Measurements from ENCODE around the gene PHC3. TPM values are rescaled to one million over a fixed set of nuclear protein-coding genes. Genes with fewer than 3 reads are reported as not detected.

The PHC3 gene
- total and polyA plus RNA-seq, 2 experiments from 2014 or later, result 24.5 to 25.2 TPM

DNA sequence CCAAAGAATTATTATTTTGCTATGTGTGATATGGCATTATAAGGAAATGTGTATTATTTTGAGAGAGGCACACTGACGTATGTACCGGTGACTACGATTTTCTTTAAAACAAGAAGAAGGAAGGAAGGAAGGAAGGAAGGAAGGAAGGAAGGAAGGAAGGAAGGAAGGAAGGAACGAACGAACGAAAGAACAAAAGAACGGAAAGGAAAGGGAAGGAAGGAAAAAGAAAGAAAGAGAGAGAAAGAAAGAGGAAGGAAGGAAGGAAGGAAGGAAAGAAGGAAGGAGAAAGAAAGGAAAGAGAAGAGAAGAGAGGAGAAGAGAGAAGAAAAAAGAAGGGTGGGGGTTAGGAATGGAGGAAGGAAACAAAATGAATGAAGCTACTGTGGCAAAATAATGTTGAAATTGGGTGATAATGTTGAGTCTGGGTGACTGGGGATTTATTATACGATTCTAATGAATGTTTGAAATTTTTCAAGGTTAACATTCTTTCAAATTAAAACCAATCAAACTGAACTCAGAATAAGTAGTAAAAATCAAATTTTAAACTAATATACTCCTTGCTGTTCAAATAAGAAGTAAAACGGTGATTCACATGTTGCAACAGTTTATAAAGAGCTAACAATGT lies 70.3 kb downstream of the PHC3 start:
- TF ChIP-seq, protein P1, sequence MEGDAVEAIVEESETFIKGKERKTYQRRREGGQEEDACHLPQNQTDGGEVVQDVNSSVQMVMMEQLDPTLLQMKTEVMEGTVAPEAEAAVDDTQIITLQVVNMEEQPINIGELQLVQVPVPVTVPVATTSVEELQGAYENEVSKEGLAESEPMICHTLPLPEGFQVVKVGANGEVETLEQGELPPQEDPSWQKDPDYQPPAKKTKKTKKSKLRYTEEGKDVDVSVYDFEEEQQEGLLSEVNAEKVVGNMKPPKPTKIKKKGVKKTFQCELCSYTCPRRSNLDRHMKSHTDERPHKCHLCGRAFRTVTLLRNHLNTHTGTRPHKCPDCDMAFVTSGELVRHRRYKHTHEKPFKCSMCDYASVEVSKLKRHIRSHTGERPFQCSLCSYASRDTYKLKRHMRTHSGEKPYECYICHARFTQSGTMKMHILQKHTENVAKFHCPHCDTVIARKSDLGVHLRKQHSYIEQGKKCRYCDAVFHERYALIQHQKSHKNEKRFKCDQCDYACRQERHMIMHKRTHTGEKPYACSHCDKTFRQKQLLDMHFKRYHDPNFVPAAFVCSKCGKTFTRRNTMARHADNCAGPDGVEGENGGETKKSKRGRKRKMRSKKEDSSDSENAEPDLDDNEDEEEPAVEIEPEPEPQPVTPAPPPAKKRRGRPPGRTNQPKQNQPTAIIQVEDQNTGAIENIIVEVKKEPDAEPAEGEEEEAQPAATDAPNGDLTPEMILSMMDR (IDR thresholded peaks at IDR 0.05; ENCODE audit: low read depth, low read length), result no peak
- Histone ChIP-seq H3K9me3 (ENCODE audit: low read depth) (no peaks in the 10 kb centered on the region), H3K27me3 (no peaks in the 10 kb centered on the region), H3K27ac (no peak overlapping the region), H3K4me3 (no peak overlapping the region), H3K4me1 (ENCODE audit: low read depth) (no peaks in the 10 kb centered on the region), H3K36me3 (peaks cover 59% of the 10 kb centered on the region)
- DNase-seq (ENCODE audit: low read depth in 1 of 2, low spot score in 1 of 2), result no peak

DNA sequence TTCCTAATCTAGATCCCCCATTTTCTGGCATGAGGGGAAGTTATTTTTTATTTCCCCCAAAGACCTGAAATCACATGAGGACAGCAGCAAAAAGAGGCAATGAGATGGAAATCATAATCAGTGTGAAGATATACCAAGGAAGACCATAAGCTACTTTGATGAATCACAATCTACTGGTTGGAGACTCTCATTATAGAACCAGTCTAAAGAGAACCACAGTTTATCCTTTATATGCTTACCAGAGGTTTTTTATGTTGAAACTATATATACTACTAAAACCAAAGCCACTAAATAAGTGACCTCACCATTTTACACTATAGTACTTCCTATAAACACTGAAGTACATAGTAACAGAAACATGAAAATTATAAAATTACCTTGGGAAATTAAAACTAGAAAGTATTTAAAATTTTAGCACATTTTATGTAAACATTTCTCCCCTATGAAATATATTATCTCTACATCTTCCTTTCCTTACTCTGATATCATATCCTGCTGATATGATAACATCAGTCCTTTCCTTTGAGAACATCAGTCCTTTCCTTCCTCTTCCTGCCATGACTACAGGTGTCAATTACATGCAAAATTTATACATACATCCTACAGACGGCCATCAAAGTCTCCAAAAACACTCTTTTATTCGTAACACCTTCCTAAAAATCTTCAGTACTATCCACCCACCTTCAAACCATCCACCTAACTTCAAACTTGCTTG lies 71.8 kb downstream of the PHC3 start:
- Histone ChIP-seq H3K36me3 (peaks cover 44% of the 10 kb centered on the region), H3K4me3 (no peak overlapping the region), H3K4me1 (ENCODE audit: low read depth) (no peaks in the 10 kb centered on the region), H3K27ac (no peak overlapping the region), H3K27me3 (no peaks in the 10 kb centered on the region), H3K9me3 (ENCODE audit: low read depth) (no peaks in the 10 kb centered on the region)
- TF ChIP-seq, protein P1 (IDR thresholded peaks at IDR 0.05; ENCODE audit: low read depth, low read length), result no peak
- DNase-seq (ENCODE audit: low read depth in 1 of 2, low spot score in 1 of 2), result no peak

DNA sequence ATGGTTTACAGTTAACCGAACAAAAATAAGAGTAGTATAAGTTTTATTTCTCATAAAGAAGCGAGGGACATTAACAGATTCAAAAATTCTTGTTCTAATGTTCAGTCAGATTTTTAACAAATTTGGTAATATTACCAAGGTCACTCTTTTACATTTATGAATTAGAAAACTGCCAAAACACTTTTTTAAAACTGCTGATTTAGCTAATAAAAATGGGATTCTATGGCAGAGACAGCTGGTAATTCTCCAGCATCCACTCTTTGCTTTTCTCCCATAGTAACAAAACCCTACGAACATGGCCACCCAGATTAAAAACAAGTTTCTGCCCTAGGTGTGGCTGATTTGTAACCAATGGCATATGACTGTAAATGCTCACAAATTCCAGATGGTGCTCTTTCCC lies 72.6 kb downstream of the PHC3 start:
- Histone ChIP-seq H3K27ac (peak overlapping the region; percentile 10), H3K4me3 (no peak overlapping the region), H3K4me1 (ENCODE audit: low read depth) (no peaks in the 10 kb centered on the region), H3K36me3 (peaks cover 40% of the 10 kb centered on the region), H3K9me3 (ENCODE audit: low read depth) (no peaks in the 10 kb centered on the region), H3K27me3 (no peaks in the 10 kb centered on the region)
- DNase-seq (ENCODE audit: low read depth in 1 of 2, low spot score in 1 of 2), result no peak
- TF ChIP-seq, protein P1 (IDR thresholded peaks at IDR 0.05; ENCODE audit: low read depth, low read length), result no peak

DNA sequence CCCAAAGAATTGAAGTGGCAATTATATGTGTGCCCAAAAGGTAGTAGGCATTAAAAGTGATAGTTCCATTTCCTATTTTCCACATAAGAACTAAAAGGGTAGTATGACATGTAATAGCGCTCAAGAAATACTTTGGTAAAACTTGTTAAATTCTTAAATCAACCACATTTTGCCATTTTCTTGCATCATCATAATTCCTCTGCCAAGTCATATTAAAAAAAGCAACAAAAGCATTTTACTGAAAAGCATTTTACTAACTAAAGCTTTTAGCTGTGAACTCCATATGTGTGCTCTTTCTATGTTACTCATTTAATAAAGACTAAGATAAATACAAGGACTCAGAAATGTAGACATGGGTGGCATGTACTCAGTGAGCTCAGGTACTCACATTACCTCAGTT lies 73.6 kb downstream of the PHC3 start:
- peak in 1 of 2 donors; percentile 40 for DNase-seq (ENCODE audit: low read depth in 1 of 2, low spot score in 1 of 2)
- no peak overlapping the region for H3K4me3 ChIP-seq
- TF ChIP-seq, protein P1 (IDR thresholded peaks at IDR 0.05; ENCODE audit: low read depth, low read length), result no peak
- no peak overlapping the region for H3K27ac ChIP-seq
- no peaks in the 10 kb centered on the region for H3K4me1 ChIP-seq (ENCODE audit: low read depth)
- H3K36me3 ChIP-seq, result peaks cover 34% of the 10 kb centered on the region
- H3K27me3 ChIP-seq, result no peaks in the 10 kb centered on the region
- no peaks in the 10 kb centered on the region for H3K9me3 ChIP-seq (ENCODE audit: low read depth)

DNA sequence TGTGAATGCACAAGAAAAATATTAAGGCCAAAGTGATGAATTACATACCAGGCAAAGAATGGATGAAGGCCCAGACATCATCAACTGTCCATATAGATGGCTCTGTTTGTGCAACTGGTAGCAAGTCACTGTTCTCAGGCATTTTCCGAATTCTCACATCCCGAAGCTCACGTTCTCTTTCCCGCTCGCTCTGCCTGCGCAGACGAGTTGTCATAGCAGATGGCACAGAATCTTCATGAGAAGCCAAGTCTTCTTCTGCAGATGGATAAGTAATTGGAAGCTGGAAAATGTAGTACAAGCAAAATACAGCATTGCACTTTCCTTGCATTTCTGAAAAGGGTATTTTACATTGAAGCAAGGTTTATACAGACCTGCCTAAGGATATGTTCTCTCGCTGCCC lies 79.1 kb downstream of the PHC3 start:
- Histone ChIP-seq H3K4me1 (ENCODE audit: low read depth) (no peaks in the 10 kb centered on the region), H3K36me3 (peaks cover 60% of the 10 kb centered on the region), H3K9me3 (ENCODE audit: low read depth) (no peaks in the 10 kb centered on the region), H3K27me3 (no peaks in the 10 kb centered on the region), H3K27ac (no peak overlapping the region), H3K4me3 (no peak overlapping the region)
- TF ChIP-seq, protein P1 (IDR thresholded peaks at IDR 0.05; ENCODE audit: low read depth, low read length), result no peak
- no peak for DNase-seq (ENCODE audit: low read depth in 1 of 2, low spot score in 1 of 2)

Data from cardiac muscle cell (in vitro differentiated cells and primary cell).